OCI-LY7 (cell line): ENCODE data around the gene AGAP3. TPM values are rescaled to one million over a fixed set of nuclear protein-coding genes. Genes with fewer than 3 reads are reported as not detected.

Source experiments
- BruUV-seq: library from RNA; stranded (reverse); fragments of 400-500 nt; replicated peaks from 2 replicates; lab custom pipeline; 2021; lab: Mats Ljungman, UMichigan
- CTCF ChIA-PET: fragments of 300-600 bp; sonication (Branson Sonifier 250); formaldehyde crosslinking; loops from one replicate; lab custom pipeline; 2022; ENCODE audit warnings: antibody characterized with exemption; ENCODE audit not compliant: unreplicated experiment; lab: Charles Lee
- POLR2A ChIA-PET: fragments of 300-600 bp; sonication (Branson Sonifier 250); formaldehyde crosslinking; loops from one replicate; lab custom pipeline; 2022; ENCODE audit warnings: antibody characterized with exemption; lab: Charles Lee
- DNase-seq: peaks from one replicate; pipeline ENCODE4 v3.0.0-alpha.2; 2015; ENCODE audit warnings: low spot score
- H2AFZ ChIP-seq: fragments of 200-600 bp; sonication (generic), shearing (Covaris generic); 2 replicates; pipeline ENCODE4 v1.6.1; 2014; ENCODE audit warnings: mild to moderate bottlenecking, antibody characterized with exemption, low read length, moderate library complexity
- H3K27ac ChIP-seq: fragments of 200-600 bp; sonication (generic); 2 replicates; pipeline ENCODE4 v1.5.1; 2014; ENCODE audit warnings: mixed run types, low read depth, mild to moderate bottlenecking, moderate library complexity, low read length, inconsistent platforms; ENCODE audit not compliant: poor library complexity, severe bottlenecking
- H3K36me3 ChIP-seq: fragments of 200-600 bp; sonication (generic); 2 replicates; pipeline ENCODE4 v1.6.1; 2014; ENCODE audit warnings: mild to moderate bottlenecking, antibody characterized with exemption, low read length, moderate library complexity, mixed read lengths; ENCODE audit not compliant: insufficient read depth
- H3K4me1 ChIP-seq: fragments of 200-600 bp; sonication (generic); 2 replicates; pipeline ENCODE4 v1.5.1; 2014; ENCODE audit warnings: mild to moderate bottlenecking, low read length; ENCODE audit not compliant: insufficient read depth, poor library complexity, severe bottlenecking
- H3K4me2 ChIP-seq: fragments of 200-600 bp; sonication (generic); 2 replicates; pipeline ENCODE4 v1.6.1; 2014; ENCODE audit warnings: mild to moderate bottlenecking, low read length
- H3K4me3 ChIP-seq: fragments of 200-600 bp; sonication (generic); 2 replicates; pipeline ENCODE4 v1.5.1; 2014; ENCODE audit warnings: mild to moderate bottlenecking, low read depth, low read length; ENCODE audit not compliant: poor library complexity, severe bottlenecking
- H3K79me2 ChIP-seq: fragments of 200-600 bp; sonication (generic); 2 replicates; pipeline ENCODE4 v1.6.1; 2016; ENCODE audit warnings: low read depth, mild to moderate bottlenecking, low read length, moderate library complexity, mixed read lengths; ENCODE audit not compliant: insufficient read depth
- H3K9me2 ChIP-seq: fragments of 200-600 bp; sonication (generic); 2 replicates; pipeline ENCODE4 v1.6.1; 2016; ENCODE audit warnings: mild to moderate bottlenecking, low read length, mixed read lengths; ENCODE audit not compliant: insufficient read depth
- H3K9me3 ChIP-seq: fragments of 200-600 bp; sonication (generic); 2 replicates; pipeline ENCODE4 v1.6.1; 2014; ENCODE audit warnings: mild to moderate bottlenecking, mixed run types, low read length, mixed read lengths
- H4K20me1 ChIP-seq: fragments of 200-600 bp; sonication (generic); 2 replicates; pipeline ENCODE4 v1.6.1; 2014; ENCODE audit warnings: mild to moderate bottlenecking, antibody characterized with exemption, low read length, moderate library complexity, mixed read lengths; ENCODE audit not compliant: insufficient read depth
- EZH2phosphoT487 ChIP-seq: fragments of 200-600 bp; sonication (generic); IDR thresholded peaks from 2 replicates; pipeline ENCODE4 v1.6.1; 2018; ENCODE audit warnings: low read depth, borderline replicate concordance, mild to moderate bottlenecking, mixed run types, antibody characterized with exemption, low read length, moderate library complexity, mixed read lengths
- intact Hi-C: fragments of 100-400 bp; cut with micrococcal nuclease; formaldehyde crosslinking; loops from one replicate; pipeline ENCODE4 v1.10.0; 2022; ENCODE audit not compliant: unreplicated experiment
- total RNA-seq, 2 experiments: library from RNA; depleted of rRNA in 1 of 2; stranded (reverse); fragments of >200 nt in 1 of 2; shearing (Covaris generic) in 1 of 2; gene quantifications; 2 replicates each; pipeline ENCODE4 v1.2.3, GENCODE V29; 2014 to 2022
- TF ChIP-seq, protein P1 (sequence below): fragments of 200-600 bp; sonication (generic); conservative IDR thresholded peaks from 2 replicates; pipeline ENCODE4 v1.5.1; 2014; ENCODE audit warnings: mild to moderate bottlenecking, antibody characterized with exemption, low read length, moderate library complexity, mixed read lengths

The AGAP3 gene
- total RNA-seq, 2 experiments from 2014 or later, result 4.8 to 30.9 TPM

DNA sequence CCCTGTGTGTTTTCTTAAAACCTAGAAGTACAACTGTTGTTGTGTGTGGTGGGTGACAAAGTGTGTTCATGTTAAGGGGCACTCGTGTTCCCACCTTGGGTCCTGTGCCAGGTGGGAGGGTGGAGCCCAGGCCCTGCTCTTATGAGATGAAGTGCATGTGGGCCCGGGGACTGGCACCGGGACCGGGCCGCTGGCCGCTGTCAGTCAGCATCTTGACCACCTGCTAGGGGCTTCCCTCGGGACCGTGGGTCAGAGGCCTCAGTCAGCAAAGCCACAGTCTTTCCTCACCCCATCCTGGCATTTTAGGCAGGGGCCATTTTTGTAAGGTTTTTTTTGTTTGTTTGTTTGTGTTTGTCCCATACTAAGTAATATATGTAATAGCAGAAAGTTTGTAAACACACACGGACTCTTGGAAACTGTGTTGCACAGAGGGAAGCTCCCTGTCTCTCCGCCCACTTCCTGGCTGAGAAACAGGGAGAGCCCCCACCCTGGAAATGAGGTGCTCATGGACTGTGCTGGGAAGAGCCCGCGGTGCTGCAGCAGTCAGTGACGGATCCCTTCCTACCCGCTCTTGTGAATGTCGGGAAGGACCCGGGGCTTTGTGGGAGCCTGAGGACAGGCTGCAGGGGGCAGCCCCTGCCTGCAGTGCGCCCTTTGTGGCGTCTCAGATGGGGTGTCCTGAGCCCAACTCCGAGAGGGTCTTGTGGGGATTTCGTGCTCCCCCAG, 13.4 kb downstream of the AGAP3 start:
- no peak for TF ChIP-seq EZH2phosphoT487
- TF ChIP-seq, protein P1, sequence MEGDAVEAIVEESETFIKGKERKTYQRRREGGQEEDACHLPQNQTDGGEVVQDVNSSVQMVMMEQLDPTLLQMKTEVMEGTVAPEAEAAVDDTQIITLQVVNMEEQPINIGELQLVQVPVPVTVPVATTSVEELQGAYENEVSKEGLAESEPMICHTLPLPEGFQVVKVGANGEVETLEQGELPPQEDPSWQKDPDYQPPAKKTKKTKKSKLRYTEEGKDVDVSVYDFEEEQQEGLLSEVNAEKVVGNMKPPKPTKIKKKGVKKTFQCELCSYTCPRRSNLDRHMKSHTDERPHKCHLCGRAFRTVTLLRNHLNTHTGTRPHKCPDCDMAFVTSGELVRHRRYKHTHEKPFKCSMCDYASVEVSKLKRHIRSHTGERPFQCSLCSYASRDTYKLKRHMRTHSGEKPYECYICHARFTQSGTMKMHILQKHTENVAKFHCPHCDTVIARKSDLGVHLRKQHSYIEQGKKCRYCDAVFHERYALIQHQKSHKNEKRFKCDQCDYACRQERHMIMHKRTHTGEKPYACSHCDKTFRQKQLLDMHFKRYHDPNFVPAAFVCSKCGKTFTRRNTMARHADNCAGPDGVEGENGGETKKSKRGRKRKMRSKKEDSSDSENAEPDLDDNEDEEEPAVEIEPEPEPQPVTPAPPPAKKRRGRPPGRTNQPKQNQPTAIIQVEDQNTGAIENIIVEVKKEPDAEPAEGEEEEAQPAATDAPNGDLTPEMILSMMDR, result no peak
- Histone ChIP-seq H4K20me1 (no peaks in the 10 kb centered on the region), H3K9me2 (no peaks in the 10 kb centered on the region), H3K4me1 (peaks cover 3% of the 10 kb centered on the region), H2AFZ (no peak overlapping the region), H3K4me3 (no peak overlapping the region), H3K4me2 (no peak overlapping the region), H3K36me3 (no peaks in the 10 kb centered on the region), H3K79me2 (no peaks in the 10 kb centered on the region), H3K27ac (no peak overlapping the region), H3K9me3 (no peaks in the 10 kb centered on the region)
- DNase-seq, result no peak
- ChIA-PET POLR2A (no interaction called here), CTCF (no interaction called here)
- intact Hi-C loops, result loop anchor here (10.0 kb wide), 1 partner anchor 55 kb away; no protein-coding TSS in a partner anchor
- no TSS peak for BruUV-seq

DNA sequence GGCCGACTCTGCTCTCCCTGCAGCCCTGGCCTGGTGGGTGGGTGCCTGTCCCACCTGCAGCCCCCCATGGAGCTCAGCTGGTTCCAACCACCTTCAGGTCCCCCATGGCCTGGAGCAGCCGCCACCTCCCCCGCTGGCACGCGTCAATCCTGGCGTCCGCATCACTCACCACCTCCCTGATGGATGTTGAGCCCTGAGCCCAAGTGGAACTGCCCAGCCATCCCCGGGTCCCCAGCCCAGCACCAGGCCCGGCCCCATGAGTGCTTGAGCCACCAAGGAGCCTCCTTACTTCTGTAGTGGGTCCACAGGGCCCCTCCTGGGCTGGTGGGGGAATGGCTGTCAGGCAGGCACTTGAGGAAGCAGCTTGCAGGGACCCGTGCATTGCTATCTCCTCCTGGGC, 14.6 kb downstream of the AGAP3 start:
- DNase-seq, result no peak
- Histone ChIP-seq H3K36me3 (no peaks in the 10 kb centered on the region), H3K27ac (no peak overlapping the region), H3K4me3 (no peak overlapping the region), H3K4me1 (peaks cover 3% of the 10 kb centered on the region), H4K20me1 (no peaks in the 10 kb centered on the region; the same call in 1 of the 2 replicates), H3K79me2 (no peaks in the 10 kb centered on the region), H2AFZ (no peak overlapping the region), H3K4me2 (no peak overlapping the region), H3K9me2 (no peaks in the 10 kb centered on the region), H3K9me3 (no peaks in the 10 kb centered on the region)
- TF ChIP-seq EZH2phosphoT487, result no peak
- TF ChIP-seq, protein P1, result no peak
- CTCF ChIA-PET, result no interaction called here
- intact Hi-C loops, result no loop called here
- no TSS peak for BruUV-seq
- POLR2A ChIA-PET, result no interaction called here

DNA sequence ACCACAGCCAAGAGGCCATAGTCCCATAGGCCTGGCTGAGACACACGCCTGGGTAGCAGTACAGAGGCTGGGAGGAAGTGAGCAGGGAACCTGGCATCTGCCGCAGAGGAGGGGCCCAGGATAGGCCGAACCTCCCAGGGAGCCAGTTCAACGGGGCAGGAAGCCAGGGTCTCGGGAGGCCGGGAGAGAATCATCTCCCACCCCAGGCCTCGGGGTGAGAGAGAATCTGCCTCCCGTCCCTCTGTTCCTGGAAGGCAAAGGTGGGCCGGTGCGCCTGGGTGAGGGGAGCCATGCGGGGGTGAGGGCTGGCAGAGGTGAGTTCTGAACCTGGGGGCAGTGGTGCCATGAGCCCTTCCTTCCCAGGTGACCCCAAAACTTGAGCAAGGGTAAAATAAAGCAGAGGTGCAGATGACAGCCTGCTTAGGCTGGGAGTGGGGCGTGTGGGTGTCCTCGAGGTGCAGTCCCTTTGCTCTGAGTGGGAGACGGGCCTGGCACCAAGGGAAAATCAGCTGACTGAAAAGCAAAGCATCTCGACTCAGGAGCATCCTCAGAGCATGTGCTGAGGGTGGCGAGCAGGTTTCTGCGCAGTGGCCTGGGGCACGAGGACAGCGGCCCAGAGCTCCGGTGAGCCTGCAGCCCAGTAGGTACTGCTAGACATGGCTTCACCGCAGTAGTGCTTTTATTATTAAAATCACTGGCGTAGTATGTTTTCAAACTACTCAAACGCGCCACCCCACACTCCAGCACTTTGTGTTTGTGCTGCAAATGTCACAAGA, 15.5 kb downstream of the AGAP3 start:
- Histone ChIP-seq H3K79me2 (no peaks in the 10 kb centered on the region), H3K9me2 (no peaks in the 10 kb centered on the region), H2AFZ (no peak overlapping the region), H3K4me2 (no peak overlapping the region), H3K9me3 (no peaks in the 10 kb centered on the region), H3K4me1 (peaks cover 3% of the 10 kb centered on the region), H4K20me1 (no peaks in the 10 kb centered on the region; the same call in 1 of the 2 replicates), H3K4me3 (no peak overlapping the region), H3K27ac (no peak overlapping the region), H3K36me3 (no peaks in the 10 kb centered on the region)
- TF ChIP-seq, protein P1, result no peak
- TF ChIP-seq EZH2phosphoT487, result no peak
- ChIA-PET POLR2A (no interaction called here), CTCF (no interaction called here)
- no TSS peak for BruUV-seq
- DNase-seq, result no peak
- intact Hi-C loops, result no loop called here
